Aortic smooth muscle cell (primary cell): ENCODE measurements around the gene NFKBIA. TPM values are rescaled to one million over a fixed set of nuclear protein-coding genes. Genes with fewer than 3 reads are reported as not detected.

ENCODE experiments used
- total RNA-seq: library from RNA; depleted of rRNA; stranded (reverse); fragments of >200 nt; gene quantifications from 2 replicates; pipeline ENCODE4 v1.2.3, GENCODE V29; 2014

Gene NFKBIA
- total RNA-seq, result 50.4 and 54.4 TPM in 2 replicates

GRCh38 chr14:35404449-35405303, at the start of gene NFKBIA:
NFKBIA (minus strand) TSS chr14:35404749; CDS start chr14:35404644, 105 bp downstream.

Other genes with a start within 250 kb of the NFKBIA start
- 197 and 287 TPM in 2 replicates for gene PSMA6, start 112.4 kb downstream of the NFKBIA start, total RNA-seq
- not detected in 2 replicates for gene INSM2, start 129.4 kb upstream of the NFKBIA start, total RNA-seq